Activated T-cell treated with anti-CD3 and anti-CD28 coated beads, Interleukin-2, amount 50 U/mL, for 72 hours (primary cell): ENCODE data around the gene CDR2. TPM values are rescaled to one million over a fixed set of nuclear protein-coding genes. Genes with fewer than 3 reads are reported as not detected.
"Not testable (repeated sequence)": the region's sequence is repeated elsewhere in the genome, so short reads cannot be mapped to it uniquely, and the experiment has no call there.

Experiments used
- ATAC-seq, 2 donors: fragments of 150-1000 bp; cut with Tn5 transposase; replicated peaks in 1 of 2; 2 replicates each; pipeline ENCODE4 v1.10.0; 2021; ENCODE audit warnings: moderate library complexity in 2 of 2, mild to moderate bottlenecking in 1 of 2
- DNase-seq, 2 donors: peaks; one replicate each; pipeline ENCODE4 v3.0.0; 2021 to 2022; ENCODE audit warnings: mixed read lengths in 1 of 2
- H3K27ac Mint-ChIP-seq: one replicate; pipeline ENCODE4 v1.8.0; 2022; ENCODE audit warnings: mild to moderate bottlenecking, moderate library complexity, mixed read lengths
- H3K27me3 Mint-ChIP-seq: one replicate; pipeline ENCODE4 v1.8.0; 2022; ENCODE audit warnings: low read depth, mixed read lengths
- H3K36me3 Mint-ChIP-seq, 2 donors: one replicate each; pipeline ENCODE4 v1.8.0; 2022; ENCODE audit warnings: mixed read lengths in 2 of 2, mild to moderate bottlenecking in 1 of 2; ENCODE audit not compliant: insufficient read depth in 2 of 2
- H3K4me1 Mint-ChIP-seq: one replicate; pipeline ENCODE4 v1.8.0; 2022; ENCODE audit warnings: low read depth, mixed read lengths
- H3K4me3 Mint-ChIP-seq, 2 donors: one replicate each; pipeline ENCODE4 v1.8.0; 2022; ENCODE audit warnings: mild to moderate bottlenecking in 2 of 2, mixed read lengths in 2 of 2, moderate library complexity in 2 of 2
- H3K9me3 Mint-ChIP-seq, 2 donors: one replicate each; pipeline ENCODE4 v1.8.0; 2022; ENCODE audit warnings: mixed read lengths in 2 of 2
- total RNA-seq, 2 donors: library from RNA; stranded (reverse); gene quantifications; one replicate each; pipeline ENCODE4 v1.2.3, GENCODE V29; 2022

The CDR2 gene
- total RNA-seq, 2 donors from 2014 or later, result 50.0 to 57.2 TPM

- peak in 1 of 2 donors; percentile 18 for DNase-seq
- no peaks in the 10 kb centered on the region for H3K27me3 Mint-ChIP-seq
- H3K4me3 Mint-ChIP-seq, result peak overlapping the region; percentile 98 to 100
- H3K27ac Mint-ChIP-seq, result peak overlapping the region; percentile 99
- no peaks in the 10 kb centered on the region for H3K9me3 Mint-ChIP-seq
- peak in 1 of 2 donors; percentile 27 for ATAC-seq
- peaks cover 2 to 8% of the 10 kb centered on the region in 2 donors for H3K36me3 Mint-ChIP-seq
- peaks cover 58% of the 10 kb centered on the region for H3K4me1 Mint-ChIP-seq
Observed at GRCh38 chr16:22372882-22373661, 1.3 kb downstream of the CDR2 start.

- H3K4me1 Mint-ChIP-seq, result peaks cover 73% of the 10 kb centered on the region
- ATAC-seq (no peak), DNase-seq (no peak)
- H3K36me3 Mint-ChIP-seq, result peaks cover 8 to 21% of the 10 kb centered on the region in 2 donors
- peaks cover 0 to 2% of the 10 kb centered on the region in 2 donors for H3K9me3 Mint-ChIP-seq
- H3K4me3 Mint-ChIP-seq, result peak overlapping the region; percentile 98 to 100
- no peaks in the 10 kb centered on the region for H3K27me3 Mint-ChIP-seq
- H3K27ac Mint-ChIP-seq, result peak overlapping the region; percentile 85
Observed at GRCh38 chr16:22370038-22370820, 4.2 kb downstream of the CDR2 start.

DNA sequence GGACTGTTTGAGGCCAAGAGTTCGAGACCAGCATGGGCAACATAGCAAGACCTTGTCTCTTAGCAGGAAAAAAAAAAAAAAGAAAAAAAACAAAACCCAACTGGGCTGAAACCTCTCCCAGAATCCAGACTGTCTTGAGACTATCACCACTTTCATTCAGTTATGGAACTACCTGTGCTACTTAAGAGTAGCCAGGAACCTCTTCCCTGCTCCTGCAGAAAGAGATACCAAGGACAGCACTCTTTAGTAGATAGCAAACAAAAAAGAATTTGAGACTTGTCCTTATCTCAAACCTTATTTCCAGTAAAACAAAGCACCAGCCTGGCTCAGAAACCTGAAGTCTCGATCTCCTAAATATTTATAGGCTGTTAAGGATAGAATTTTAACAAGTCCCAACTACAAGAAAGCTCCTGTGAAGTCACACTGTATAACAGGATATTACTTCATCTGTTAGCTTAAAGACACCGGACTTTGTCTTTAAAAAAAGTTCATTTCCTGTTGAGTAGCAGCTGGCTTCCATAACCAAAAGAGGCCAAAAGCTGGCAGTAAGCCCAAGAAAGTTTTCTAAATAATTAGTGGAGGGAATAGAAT, 5.1 kb downstream of the CDR2 start:
- Mint-ChIP-seq H3K36me3 (peaks cover 8 to 25% of the 10 kb centered on the region in 2 donors), H3K9me3 (peaks cover 0 to 2% of the 10 kb centered on the region in 2 donors), H3K4me1 (peaks cover 75% of the 10 kb centered on the region), H3K27ac (peak overlapping the region; percentile 85), H3K27me3 (no peaks in the 10 kb centered on the region), H3K4me3 (peak overlapping the region; percentile 56 to 71)
- ATAC-seq, result no peak
- DNase-seq, result no peak

GRCh38 chr16:22368200-22368826, 6.1 kb downstream of the CDR2 start:
- not testable (repeated sequence) for ATAC-seq, DNase-seq, H3K27me3 Mint-ChIP-seq, H3K9me3 Mint-ChIP-seq
- peak overlapping the region; percentile 46 for H3K27ac Mint-ChIP-seq
- peaks cover 75% of the 10 kb centered on the region for H3K4me1 Mint-ChIP-seq
- H3K36me3 Mint-ChIP-seq, result peaks cover 7 to 23% of the 10 kb centered on the region in 2 donors
- peak overlapping the region; percentile 56 to 71 for H3K4me3 Mint-ChIP-seq

DNA sequence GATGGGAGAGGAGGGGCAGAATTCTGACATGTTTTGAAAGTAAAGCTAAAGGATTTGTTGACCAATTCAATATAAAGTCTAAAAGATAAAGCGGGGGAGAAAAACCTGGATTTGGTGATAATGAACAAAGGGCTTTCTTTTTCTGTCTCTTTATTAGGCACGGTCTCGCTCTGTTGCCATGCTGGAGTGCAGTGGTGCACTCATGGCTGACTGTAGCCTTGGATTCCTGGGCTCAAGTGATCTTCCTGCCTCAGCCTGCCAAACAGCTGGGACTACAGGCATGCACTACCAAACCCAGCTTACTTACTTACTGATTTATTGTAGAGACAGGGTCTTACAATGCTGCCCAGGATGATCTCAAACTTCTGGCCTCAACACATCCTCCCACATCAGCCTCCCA, 7.5 kb downstream of the CDR2 start:
- Mint-ChIP-seq H3K27ac (no peak overlapping the region), H3K36me3 (peaks cover 7 to 30% of the 10 kb centered on the region in 2 donors), H3K4me1 (peaks cover 72% of the 10 kb centered on the region), H3K4me3 (no peak overlapping the region), H3K27me3 (no peaks in the 10 kb centered on the region), H3K9me3 (peaks cover 0 to 2% of the 10 kb centered on the region in 2 donors)
- no peak for ATAC-seq
- no peak for DNase-seq

DNA sequence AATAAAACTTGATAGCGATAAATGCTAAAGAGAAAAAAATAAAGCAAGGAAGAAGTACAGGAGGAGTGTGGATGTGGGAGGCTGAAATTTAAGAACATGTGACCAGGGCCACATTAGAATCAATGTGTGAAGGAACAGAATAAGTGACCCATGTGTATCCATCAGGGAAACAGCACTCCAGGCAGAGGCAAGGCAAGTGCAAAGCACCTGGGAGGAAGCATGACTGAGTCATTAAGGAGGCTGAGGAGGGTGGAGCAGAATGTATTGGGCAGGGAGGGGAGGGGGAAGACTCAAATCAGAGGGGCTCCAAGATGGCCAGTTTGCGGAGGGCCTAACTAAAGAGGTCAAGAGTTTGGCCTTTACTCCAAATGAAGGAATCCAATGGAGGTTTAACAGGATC, 8.0 kb downstream of the CDR2 start:
- H3K4me1 Mint-ChIP-seq, result peaks cover 71% of the 10 kb centered on the region
- peaks cover 9 to 31% of the 10 kb centered on the region in 2 donors for H3K36me3 Mint-ChIP-seq
- ATAC-seq (no peak), DNase-seq (no peak)
- H3K9me3 Mint-ChIP-seq, result peaks cover 0 to 2% of the 10 kb centered on the region in 2 donors
- no peak overlapping the region for H3K27ac Mint-ChIP-seq
- H3K4me3 Mint-ChIP-seq, result peak overlapping the region; percentile 17 to 61
- no peaks in the 10 kb centered on the region for H3K27me3 Mint-ChIP-seq

DNA sequence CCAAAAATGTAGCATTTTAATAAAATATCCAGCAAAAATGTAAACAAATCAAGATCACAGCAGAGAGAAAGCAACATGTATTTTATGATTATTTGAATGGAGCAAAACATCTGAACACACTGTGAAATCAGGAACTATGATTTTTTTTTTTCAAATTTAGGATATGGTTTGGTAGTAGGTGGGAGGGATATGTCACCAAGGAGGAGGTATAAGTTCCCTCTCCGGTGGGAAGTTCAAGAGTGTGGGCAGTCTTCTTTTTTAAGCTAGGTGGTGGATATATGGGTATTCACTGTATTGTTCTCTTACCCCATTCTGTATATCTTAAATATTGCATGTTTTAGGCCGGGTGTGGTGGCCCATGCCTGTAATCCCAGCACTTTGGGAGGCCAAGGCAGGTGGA, 10.2 kb downstream of the CDR2 start:
- H3K4me3 Mint-ChIP-seq, result no peak overlapping the region
- no peak for DNase-seq
- H3K4me1 Mint-ChIP-seq, result peaks cover 67% of the 10 kb centered on the region
- H3K9me3 Mint-ChIP-seq, result peaks cover 0 to 2% of the 10 kb centered on the region in 2 donors
- peaks cover 9 to 37% of the 10 kb centered on the region in 2 donors for H3K36me3 Mint-ChIP-seq
- no peak for ATAC-seq
- peak overlapping the region; percentile 24 for H3K27ac Mint-ChIP-seq
- no peaks in the 10 kb centered on the region for H3K27me3 Mint-ChIP-seq

DNA sequence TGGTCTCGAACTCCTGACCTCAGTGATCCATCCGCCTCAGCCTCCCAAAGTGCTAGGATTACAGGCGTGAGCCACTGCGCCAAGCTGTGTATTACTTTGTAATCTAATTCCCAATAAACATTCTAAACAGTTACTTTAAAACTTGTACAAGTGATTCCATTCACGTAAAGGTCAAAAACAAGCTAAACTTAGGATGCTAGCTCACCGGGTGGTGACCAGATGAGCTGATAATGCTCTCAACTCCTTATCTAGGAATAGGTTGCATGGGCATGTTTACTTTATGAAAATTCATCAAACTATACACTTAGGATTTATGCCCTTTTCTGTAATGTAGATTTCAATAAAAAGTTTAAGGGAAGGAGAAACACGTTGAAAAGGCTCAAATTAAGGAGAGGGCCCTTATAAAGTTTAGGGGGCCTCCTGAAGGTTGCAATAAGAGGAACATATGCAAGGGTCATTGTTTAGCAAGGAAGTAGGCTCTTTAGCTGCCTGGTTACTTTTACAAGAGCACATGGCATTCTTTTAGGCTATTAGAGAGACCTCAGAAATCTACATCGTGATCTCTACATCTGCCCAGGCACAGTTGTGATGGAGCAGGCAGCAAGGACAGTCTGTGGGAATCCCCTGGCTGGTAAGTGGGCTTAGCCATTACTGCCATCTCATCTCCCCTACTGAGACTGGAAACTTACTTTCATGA, 13.3 kb downstream of the CDR2 start:
- peak overlapping the region; percentile 58 for H3K27ac Mint-ChIP-seq
- ATAC-seq (no peak), DNase-seq (no peak)
- peak overlapping the region in 1 of 2 donors; percentile 22 for H3K4me3 Mint-ChIP-seq
- H3K27me3 Mint-ChIP-seq, result no peaks in the 10 kb centered on the region
- H3K4me1 Mint-ChIP-seq, result peaks cover 71% of the 10 kb centered on the region
- H3K36me3 Mint-ChIP-seq, result peaks cover 6 to 25% of the 10 kb centered on the region in 2 donors
- peaks cover 0 to under 1% of the 10 kb centered on the region in 2 donors for H3K9me3 Mint-ChIP-seq

- Mint-ChIP-seq H3K36me3 (peaks cover 6 to 27% of the 10 kb centered on the region in 2 donors), H3K9me3 (no peaks in the 10 kb centered on the region), H3K27me3 (no peaks in the 10 kb centered on the region), H3K4me3 (peak overlapping the region in 1 of 2 donors; percentile 40), H3K4me1 (peaks cover 71% of the 10 kb centered on the region), H3K27ac (peak overlapping the region; percentile 91)
- DNase-seq, result no peak
- no peak for ATAC-seq
Observed at GRCh38 chr16:22359679-22360078, 14.7 kb downstream of the CDR2 start.

DNA sequence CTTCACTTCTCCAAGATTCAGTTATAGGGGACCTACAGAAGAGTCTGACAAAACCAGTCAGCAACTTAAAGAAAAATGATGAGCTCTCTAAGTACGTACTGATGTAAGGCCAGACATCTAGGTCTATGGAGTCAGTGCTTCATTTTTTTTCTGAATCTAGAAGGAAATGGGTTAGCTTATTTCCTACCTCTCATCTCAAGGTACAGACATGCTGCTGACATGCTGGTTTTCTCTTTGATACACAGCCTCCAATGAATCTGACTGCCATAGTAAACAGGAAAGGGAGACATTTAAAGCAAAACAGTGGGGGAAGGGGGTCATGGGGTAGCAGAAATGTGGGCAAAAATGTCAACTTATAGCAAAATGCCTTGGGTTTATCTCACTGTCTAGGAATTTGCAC, 16.4 kb downstream of the CDR2 start:
- H3K36me3 Mint-ChIP-seq, result peaks cover 5 to 23% of the 10 kb centered on the region in 2 donors
- peak overlapping the region; percentile 98 for H3K27ac Mint-ChIP-seq
- H3K9me3 Mint-ChIP-seq, result no peaks in the 10 kb centered on the region
- DNase-seq (no peak), ATAC-seq (peak; percentile 37 to 38)
- peaks cover 87% of the 10 kb centered on the region for H3K4me1 Mint-ChIP-seq
- H3K4me3 Mint-ChIP-seq, result peak overlapping the region; percentile 62 to 76
- no peaks in the 10 kb centered on the region for H3K27me3 Mint-ChIP-seq

GRCh38 chr16:22357635-22357971, 16.8 kb downstream of the CDR2 start:
- ATAC-seq, result peak; percentile 46 to 58

DNA sequence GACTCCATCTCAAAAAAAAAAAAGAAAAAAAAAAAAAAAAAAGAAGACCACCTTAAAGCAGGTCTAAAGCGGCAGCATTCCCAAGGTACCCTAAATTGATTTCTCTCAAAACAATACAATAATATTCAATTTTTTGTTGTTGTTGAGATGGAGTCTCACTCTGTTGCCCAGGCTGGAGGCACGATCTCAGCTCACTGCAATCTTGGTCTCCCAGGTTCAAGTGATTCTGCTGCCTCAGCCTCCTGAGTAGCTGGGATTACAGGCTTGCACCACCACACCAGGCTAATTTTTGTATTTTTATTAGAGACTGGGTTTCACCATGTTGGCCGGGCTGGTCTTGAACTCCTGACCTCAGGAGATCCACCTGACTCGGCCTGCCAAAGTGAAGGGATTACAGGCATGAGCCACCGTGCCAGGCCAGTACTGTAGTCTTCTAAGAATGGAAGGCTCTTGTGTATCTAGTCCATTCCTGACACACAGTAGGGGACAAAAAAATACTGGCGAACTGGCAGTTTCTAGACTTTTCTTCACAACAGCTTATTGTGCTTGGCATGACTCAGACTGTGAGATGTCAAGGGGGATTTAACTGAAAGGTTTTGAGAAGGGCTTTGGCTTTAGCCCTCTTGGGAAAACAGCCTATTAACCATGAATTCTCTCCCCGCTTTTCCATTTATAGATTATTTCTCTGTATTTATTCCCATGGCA, 17.3 kb downstream of the CDR2 start:
- DNase-seq (no peak), ATAC-seq (peak; percentile 51 to 55)
- Mint-ChIP-seq H3K9me3 (no peaks in the 10 kb centered on the region), H3K4me1 (peaks cover 86% of the 10 kb centered on the region), H3K27ac (peak overlapping the region; percentile 98), H3K4me3 (peak overlapping the region; percentile 62 to 76), H3K36me3 (peaks cover 5 to 22% of the 10 kb centered on the region in 2 donors), H3K27me3 (no peaks in the 10 kb centered on the region)

More at GRCh38 chr16:22357635-22357971, 16.8 kb downstream of the CDR2 start:
- Mint-ChIP-seq H3K9me3 (no peaks in the 10 kb centered on the region), H3K27me3 (no peaks in the 10 kb centered on the region), H3K36me3 (peaks cover 5 to 23% of the 10 kb centered on the region in 2 donors), H3K4me3 (peak overlapping the region; percentile 62 to 76), H3K4me1 (peaks cover 90% of the 10 kb centered on the region), H3K27ac (peak overlapping the region; percentile 98)
- no peak for DNase-seq
